ENCODE results near the gene FSIP2. TPM values are rescaled to one million over a fixed set of nuclear protein-coding genes. Genes with fewer than 3 reads are reported as not detected.

The FSIP2 gene
- polyA plus RNA-seq (2013, experiment 1 of 2) = 1.2 TPM
- polyA plus RNA-seq (2013, experiment 2 of 2) = 2.2 TPM

GRCh38 chr2:185738679-185739472, at the start of gene FSIP2:
TSS of gene FSIP2 (plus strand) at chr2:185738804. CDS start at chr2:185738895, 91 bp downstream.
- H2BK5ac ChIP-seq (ENCODE audit: low read length) = no peak within 1 kb of the TSS
- H3K36me3 ChIP-seq (replicated peaks in 1 of 2; ENCODE audit: control insufficient read depth in 2 of 2, insufficient read depth in 2 of 2, low read length in 2 of 2) = no peaks in the 10 kb centered on the region
- H2BK15ac ChIP-seq (ENCODE audit: low read length) = no peak within 1 kb of the TSS
- H3K27me3 ChIP-seq (ENCODE audit: control insufficient read depth in 3 of 3, insufficient read depth in 3 of 3, low read depth in 1 of 3, low read length in 3 of 3) = no peaks in the 10 kb centered on the region
- no CpG with 5 or more reads among the region's 59 CpGs for WGBS, 2 donors (ENCODE audit: extremely low coverage in 2 of 2, insufficient read length in 2 of 2, insufficient replicate concordance in 1 of 2)
- no peak within 1 kb of the TSS for H4K91ac ChIP-seq (ENCODE audit: low read depth, low read length, poor library complexity)
- DNase-seq (ENCODE audit: low spot score) = peak; percentile 83
- H4K8ac ChIP-seq (ENCODE audit: low read depth, low read length) = no peak within 1 kb of the TSS
- no peaks in the 10 kb centered on the region for H3K79me1 ChIP-seq (ENCODE audit: low read depth, low read length)
- H3K27ac ChIP-seq (replicated peaks; ENCODE audit: low read length) = no peak within 1 kb of the TSS
- no peak within 1 kb of the TSS for H2AFZ ChIP-seq (ENCODE audit: low read length)
- H2BK120ac ChIP-seq (ENCODE audit: low read depth, low read length) = peak within 1 kb of the TSS; percentile 16
- no peak within 1 kb of the TSS for H2AK5ac ChIP-seq (ENCODE audit: low read depth, low read length)
- no peak within 1 kb of the TSS for H3K23ac ChIP-seq (ENCODE audit: low read depth, low read length, poor library complexity)
- H3K9me3 ChIP-seq (replicated peaks in 1 of 2; ENCODE audit: control insufficient read depth in 2 of 2, insufficient read depth in 1 of 2, low read depth in 1 of 2, low read length in 2 of 2) = peaks cover 2 to 12% of the 10 kb centered on the region in 2 donors
- peak within 1 kb of the TSS; percentile 9 for H3K14ac ChIP-seq (ENCODE audit: low read length)
- H3K18ac ChIP-seq (ENCODE audit: low read length) = peak within 1 kb of the TSS; percentile 40
- peak within 1 kb of the TSS; percentile 25 for H3K9ac ChIP-seq (ENCODE audit: low read depth, low read length, poor library complexity)
- peaks cover 0 to 2% of the 10 kb centered on the region in 2 donors for H3K4me1 ChIP-seq (ENCODE audit: control insufficient read depth in 2 of 2, insufficient read depth in 1 of 2, low read depth in 1 of 2, low read length in 2 of 2)
- H3K4me3 ChIP-seq (ENCODE audit: low read length in 2 of 2) = peak within 1 kb of the TSS in 1 of 2 donors; percentile 77
- H3K4ac ChIP-seq (ENCODE audit: low read length) = no peak within 1 kb of the TSS
- H2BK12ac ChIP-seq (ENCODE audit: low read length) = no peak within 1 kb of the TSS
- peak within 1 kb of the TSS; percentile 46 for H3K4me2 ChIP-seq (ENCODE audit: insufficient read depth, low read length, poor library complexity, severe bottlenecking)

GRCh38 chr2:185689906-185690539, 48.6 kb upstream of the FSIP2 start:
- DNase-seq (ENCODE audit: low spot score) = no peak
- H4K8ac ChIP-seq (ENCODE audit: low read depth, low read length) = no peak overlapping the region
- no peak overlapping the region for H2AFZ ChIP-seq (ENCODE audit: low read length)
- H4K91ac ChIP-seq (ENCODE audit: low read depth, low read length, poor library complexity) = no peak overlapping the region
- H3K27ac ChIP-seq (replicated peaks; ENCODE audit: low read length) = no peak overlapping the region
- no peaks in the 10 kb centered on the region for H3K9me3 ChIP-seq (replicated peaks in 1 of 2; ENCODE audit: control insufficient read depth in 2 of 2, insufficient read depth in 1 of 2, low read depth in 1 of 2, low read length in 2 of 2)
- no peak overlapping the region for H2BK5ac ChIP-seq (ENCODE audit: low read length)
- no peak overlapping the region for H3K4me2 ChIP-seq (ENCODE audit: insufficient read depth, low read length, poor library complexity, severe bottlenecking)
- H3K4me3 ChIP-seq (ENCODE audit: low read length in 2 of 2) = no peak overlapping the region
- no peak overlapping the region for H3K9ac ChIP-seq (ENCODE audit: low read depth, low read length, poor library complexity)
- H3K27me3 ChIP-seq (ENCODE audit: control insufficient read depth in 3 of 3, insufficient read depth in 3 of 3, low read depth in 1 of 3, low read length in 3 of 3) = no peaks in the 10 kb centered on the region
- H3K4me1 ChIP-seq (ENCODE audit: control insufficient read depth in 2 of 2, insufficient read depth in 1 of 2, low read depth in 1 of 2, low read length in 2 of 2) = peaks cover 3 to 8% of the 10 kb centered on the region in 2 donors
- H3K4ac ChIP-seq (ENCODE audit: low read length) = no peak overlapping the region
- H2AK5ac ChIP-seq (ENCODE audit: low read depth, low read length) = no peak overlapping the region
- no peak overlapping the region for H3K23ac ChIP-seq (ENCODE audit: low read depth, low read length, poor library complexity)
- no peak overlapping the region for H2BK12ac ChIP-seq (ENCODE audit: low read length)
- H3K18ac ChIP-seq (ENCODE audit: low read length) = no peak overlapping the region
- H2BK120ac ChIP-seq (ENCODE audit: low read depth, low read length) = no peak overlapping the region
- H3K14ac ChIP-seq (ENCODE audit: low read length) = no peak overlapping the region
- no peaks in the 10 kb centered on the region for H3K79me1 ChIP-seq (ENCODE audit: low read depth, low read length)
- no peaks in the 10 kb centered on the region for H3K36me3 ChIP-seq (replicated peaks in 1 of 2; ENCODE audit: control insufficient read depth in 2 of 2, insufficient read depth in 2 of 2, low read length in 2 of 2)
- WGBS, 2 donors (ENCODE audit: extremely low coverage in 2 of 2, insufficient read length in 2 of 2, insufficient replicate concordance in 1 of 2) = no CpG with 5 or more reads among the region's 3 CpGs
- no peak overlapping the region for H2BK15ac ChIP-seq (ENCODE audit: low read length)

- no peaks in the 10 kb centered on the region for H3K4me1 ChIP-seq (ENCODE audit: control insufficient read depth in 2 of 2, insufficient read depth in 1 of 2, low read depth in 1 of 2, low read length in 2 of 2)
- no peak overlapping the region for H3K4ac ChIP-seq (ENCODE audit: low read length)
- H2AK5ac ChIP-seq (ENCODE audit: low read depth, low read length) = no peak overlapping the region
- no peak overlapping the region for H3K14ac ChIP-seq (ENCODE audit: low read length)
- no peak overlapping the region for H3K9ac ChIP-seq (ENCODE audit: low read depth, low read length, poor library complexity)
- no peak overlapping the region for H2BK120ac ChIP-seq (ENCODE audit: low read depth, low read length)
- H4K91ac ChIP-seq (ENCODE audit: low read depth, low read length, poor library complexity) = no peak overlapping the region
- no peak overlapping the region for H3K4me3 ChIP-seq (ENCODE audit: low read length in 2 of 2)
- no peak overlapping the region for H3K18ac ChIP-seq (ENCODE audit: low read length)
- H3K9me3 ChIP-seq (replicated peaks in 1 of 2; ENCODE audit: control insufficient read depth in 2 of 2, insufficient read depth in 1 of 2, low read depth in 1 of 2, low read length in 2 of 2) = no peaks in the 10 kb centered on the region
- H3K27ac ChIP-seq (replicated peaks; ENCODE audit: low read length) = no peak overlapping the region
- no peak overlapping the region for H2BK12ac ChIP-seq (ENCODE audit: low read length)
- WGBS, 2 donors (ENCODE audit: extremely low coverage in 2 of 2, insufficient read length in 2 of 2, insufficient replicate concordance in 1 of 2) = no CpG with 5 or more reads among the region's 2 CpGs
- H2BK5ac ChIP-seq (ENCODE audit: low read length) = no peak overlapping the region
- no peak overlapping the region for H4K8ac ChIP-seq (ENCODE audit: low read depth, low read length)
- no peak for DNase-seq (ENCODE audit: low spot score)
- H3K23ac ChIP-seq (ENCODE audit: low read depth, low read length, poor library complexity) = no peak overlapping the region
- H3K79me1 ChIP-seq (ENCODE audit: low read depth, low read length) = no peaks in the 10 kb centered on the region
- no peak overlapping the region for H3K4me2 ChIP-seq (ENCODE audit: insufficient read depth, low read length, poor library complexity, severe bottlenecking)
- H3K27me3 ChIP-seq (ENCODE audit: control insufficient read depth in 3 of 3, insufficient read depth in 3 of 3, low read depth in 1 of 3, low read length in 3 of 3) = no peaks in the 10 kb centered on the region
- no peaks in the 10 kb centered on the region for H3K36me3 ChIP-seq (replicated peaks in 1 of 2; ENCODE audit: control insufficient read depth in 2 of 2, insufficient read depth in 2 of 2, low read length in 2 of 2)
- H2BK15ac ChIP-seq (ENCODE audit: low read length) = no peak overlapping the region
- H2AFZ ChIP-seq (ENCODE audit: low read length) = no peak overlapping the region
These were observed 42.8 kb upstream of the FSIP2 start for GRCh38 chr2:185695711-185696235.

GRCh38 chr2:185700883-185701282, 37.7 kb upstream of the FSIP2 start:
- Histone ChIP-seq H3K36me3 (replicated peaks in 1 of 2; ENCODE audit: control insufficient read depth in 2 of 2, insufficient read depth in 2 of 2, low read length in 2 of 2) (no peaks in the 10 kb centered on the region), H2BK15ac (ENCODE audit: low read length) (no peak overlapping the region), H3K4me1 (ENCODE audit: control insufficient read depth in 2 of 2, insufficient read depth in 1 of 2, low read depth in 1 of 2, low read length in 2 of 2) (no peaks in the 10 kb centered on the region), H3K9ac (ENCODE audit: low read depth, low read length, poor library complexity) (no peak overlapping the region), H2BK120ac (ENCODE audit: low read depth, low read length) (no peak overlapping the region), H2BK5ac (ENCODE audit: low read length) (no peak overlapping the region), H3K18ac (ENCODE audit: low read length) (no peak overlapping the region), H3K27ac (replicated peaks; ENCODE audit: low read length) (no peak overlapping the region), H3K4me3 (ENCODE audit: low read length in 2 of 2) (no peak overlapping the region), H4K8ac (ENCODE audit: low read depth, low read length) (no peak overlapping the region), H4K91ac (ENCODE audit: low read depth, low read length, poor library complexity) (no peak overlapping the region), H3K14ac (ENCODE audit: low read length) (no peak overlapping the region), H2AK5ac (ENCODE audit: low read depth, low read length) (no peak overlapping the region), H3K27me3 (ENCODE audit: control insufficient read depth in 3 of 3, insufficient read depth in 3 of 3, low read depth in 1 of 3, low read length in 3 of 3) (no peaks in the 10 kb centered on the region), H3K79me1 (ENCODE audit: low read depth, low read length) (no peaks in the 10 kb centered on the region), H3K4ac (ENCODE audit: low read length) (no peak overlapping the region), H3K23ac (ENCODE audit: low read depth, low read length, poor library complexity) (no peak overlapping the region), H3K4me2 (ENCODE audit: insufficient read depth, low read length, poor library complexity, severe bottlenecking) (no peak overlapping the region), H3K9me3 (replicated peaks in 1 of 2; ENCODE audit: control insufficient read depth in 2 of 2, insufficient read depth in 1 of 2, low read depth in 1 of 2, low read length in 2 of 2) (no peaks in the 10 kb centered on the region), H2AFZ (ENCODE audit: low read length) (no peak overlapping the region), H2BK12ac (ENCODE audit: low read length) (no peak overlapping the region)
- WGBS, 2 donors (ENCODE audit: extremely low coverage in 2 of 2, insufficient read length in 2 of 2, insufficient replicate concordance in 1 of 2) = no CpG with 5 or more reads among the region's 4 CpGs
- no peak for DNase-seq (ENCODE audit: low spot score)
